HG02798 (cell line): Measurements from ENCODE around the gene P2RY12.

Source experiments
- ATAC-seq: cut with Tn5 transposase; IDR thresholded peaks from one replicate; pipeline ENCODE4 v1.9.1; 2021; ENCODE audit warnings: mild to moderate bottlenecking; ENCODE audit not compliant: unreplicated experiment, poor library complexity

Gene P2RY12

DNA sequence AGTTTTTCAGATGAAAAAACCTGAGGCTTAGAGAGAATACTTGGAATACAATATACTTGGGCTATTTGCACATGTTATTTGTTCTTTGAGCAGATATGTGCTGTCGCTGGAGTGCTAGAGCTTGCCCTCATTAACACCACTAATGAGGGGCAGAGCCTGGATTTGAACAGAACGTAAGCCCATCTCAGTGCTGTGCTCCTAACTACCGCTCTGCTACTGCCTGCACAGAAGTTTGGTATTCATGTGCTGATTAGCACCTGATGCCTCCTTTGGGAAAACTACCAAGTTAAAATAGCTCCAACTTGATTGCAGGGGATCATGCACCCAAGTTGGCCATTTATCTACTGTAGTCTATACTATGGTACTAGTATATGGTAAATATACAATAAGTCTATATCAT is 71.6 kb downstream of the P2RY12 start:
- no peak for ATAC-seq

GRCh38 chr3:151309566-151309965 is 75.0 kb downstream of the P2RY12 start:
- no peak for ATAC-seq

- no peak for ATAC-seq
These were observed 76.7 kb downstream of the P2RY12 start for GRCh38 chr3:151307583-151308488.

GRCh38 chr3:151307131-151307530 is 77.4 kb downstream of the P2RY12 start:
- no peak for ATAC-seq

DNA sequence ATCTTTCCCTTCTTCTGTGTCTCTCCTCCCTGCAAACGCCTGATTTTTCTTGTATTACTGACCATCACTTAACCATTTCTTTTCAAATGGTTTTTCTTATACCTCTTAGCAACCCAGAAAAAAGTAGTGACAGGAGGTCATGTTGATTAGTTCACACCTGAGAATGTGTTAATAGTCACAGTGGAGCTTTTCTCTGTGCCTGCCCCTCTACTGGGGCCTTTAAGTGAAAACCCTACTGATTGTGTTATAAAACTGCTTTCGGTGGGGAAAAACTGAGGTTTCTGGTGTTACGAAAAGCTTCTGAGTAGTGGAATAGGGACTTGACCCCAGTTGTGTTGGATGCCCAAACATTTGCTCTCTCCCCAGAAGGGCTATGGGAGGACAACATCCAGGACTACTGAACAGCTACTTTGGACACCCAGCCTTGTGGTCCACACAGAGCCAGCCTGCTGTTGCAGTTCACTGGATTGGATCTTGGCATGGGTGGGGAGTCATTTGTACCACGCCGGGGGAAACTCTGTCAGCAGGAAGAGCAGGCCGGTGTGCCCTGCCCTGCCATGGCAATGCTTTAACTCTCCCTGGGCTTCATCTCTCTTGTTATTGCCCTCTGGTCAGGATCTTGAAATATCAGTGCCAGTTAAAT is 78.3 kb downstream of the P2RY12 start:
- no peak for ATAC-seq

DNA sequence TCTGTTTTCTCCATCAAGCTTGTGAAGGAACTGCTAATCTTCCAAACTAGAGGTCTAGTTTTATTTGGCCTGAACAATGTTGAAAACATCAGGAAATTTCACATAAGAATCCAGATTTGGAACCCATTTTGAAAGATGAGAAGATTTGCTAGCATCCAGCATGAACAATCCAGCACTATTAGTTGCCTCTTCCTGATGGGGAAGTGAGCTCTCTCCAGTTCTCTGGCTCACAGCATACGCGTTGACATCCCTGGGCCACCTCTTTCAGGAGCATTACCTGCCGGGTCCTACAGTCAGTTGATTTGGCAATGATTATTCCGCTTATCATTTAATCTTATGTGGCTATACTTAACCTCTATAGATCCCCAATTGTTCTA is 78.8 kb downstream of the P2RY12 start:
- ATAC-seq = no peak

GRCh38 chr3:151305060-151305774 is 79.3 kb downstream of the P2RY12 start:
- no peak for ATAC-seq

DNA sequence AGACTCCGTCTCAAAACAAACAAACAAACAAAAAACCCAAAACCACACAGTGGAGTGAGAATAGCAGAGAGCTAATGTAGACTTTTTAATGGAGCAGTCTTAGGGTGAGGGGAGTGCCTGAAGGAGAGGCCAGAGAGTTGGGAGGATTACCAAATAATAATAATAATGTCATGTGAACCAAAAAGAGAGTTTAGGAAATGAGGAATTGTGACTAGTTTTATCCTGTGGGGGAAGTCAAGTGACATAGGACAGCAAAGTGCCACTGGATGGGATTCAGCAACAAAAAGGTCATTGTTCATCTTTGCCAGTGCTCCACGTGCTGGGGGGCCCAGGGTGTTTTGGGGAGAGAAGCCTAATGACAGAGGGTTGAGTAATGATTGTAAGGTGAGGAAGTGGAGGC is 80.8 kb downstream of the P2RY12 start:
- ATAC-seq = no peak

GRCh38 chr3:151301787-151302186 is 82.8 kb downstream of the P2RY12 start:
- ATAC-seq = no peak

- ATAC-seq = no peak
These were observed 84.0 kb downstream of the P2RY12 start for GRCh38 chr3:151300539-151300938.

DNA sequence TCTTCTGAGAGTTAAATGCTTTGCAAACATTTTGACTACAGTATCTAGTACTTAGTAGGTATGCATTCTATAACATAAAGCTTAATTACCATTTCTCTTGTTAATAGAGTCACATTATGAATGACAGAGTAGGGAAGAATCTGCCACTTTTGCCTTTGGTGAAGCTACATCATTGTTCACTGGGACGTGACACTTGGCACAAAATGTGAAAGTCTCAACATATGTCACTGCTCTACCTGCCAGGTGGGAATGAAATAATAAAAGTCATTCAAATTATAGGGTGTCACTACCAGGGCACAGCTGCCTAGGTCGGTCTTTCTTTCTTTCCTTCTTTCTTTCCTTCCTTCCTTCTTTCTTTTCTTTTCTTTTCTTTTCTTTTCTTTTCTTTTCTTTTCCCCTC is 85.5 kb downstream of the P2RY12 start:
- no peak for ATAC-seq

- no peak for ATAC-seq
These were observed 87.1 kb downstream of the P2RY12 start for GRCh38 chr3:151297429-151297828.

DNA sequence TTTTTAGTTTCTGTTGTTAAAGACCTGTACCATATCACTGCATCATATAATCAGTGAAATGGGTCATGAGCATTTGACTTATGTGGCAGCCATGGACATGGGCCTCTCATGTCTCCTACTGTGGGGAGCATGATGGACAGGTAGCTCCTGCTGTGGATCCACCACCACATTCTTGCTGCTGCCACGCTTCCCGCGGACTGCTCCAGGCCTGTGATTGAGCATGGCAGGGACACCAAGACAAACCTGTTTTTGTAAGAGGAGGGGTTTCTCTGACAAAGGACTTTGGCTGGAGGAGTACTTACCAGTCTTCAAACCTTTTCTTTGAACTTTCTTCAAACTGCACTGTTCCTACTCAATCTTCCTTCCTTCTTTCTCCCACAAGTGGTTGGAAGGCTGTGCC is 88.3 kb downstream of the P2RY12 start:
- no peak for ATAC-seq

DNA sequence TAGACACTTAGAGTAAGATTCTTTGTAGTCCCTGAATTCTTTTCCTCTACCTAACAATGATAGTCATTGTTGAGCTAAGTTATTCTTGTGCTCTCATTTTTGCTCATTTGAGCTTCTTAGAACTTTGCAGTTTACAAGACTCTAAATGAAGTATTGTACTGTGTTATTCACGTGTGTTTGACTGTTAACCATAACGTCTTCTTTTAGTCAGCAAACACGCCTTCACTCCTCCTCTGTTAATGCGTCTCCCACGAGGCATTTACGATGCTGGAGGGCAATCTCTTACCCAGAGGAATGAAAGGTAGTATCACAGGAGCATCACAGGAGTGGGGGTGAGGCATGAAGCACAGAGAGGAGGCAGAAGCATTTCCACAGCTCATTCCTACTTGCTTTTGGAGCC is 91.4 kb downstream of the P2RY12 start:
- no peak for ATAC-seq

DNA sequence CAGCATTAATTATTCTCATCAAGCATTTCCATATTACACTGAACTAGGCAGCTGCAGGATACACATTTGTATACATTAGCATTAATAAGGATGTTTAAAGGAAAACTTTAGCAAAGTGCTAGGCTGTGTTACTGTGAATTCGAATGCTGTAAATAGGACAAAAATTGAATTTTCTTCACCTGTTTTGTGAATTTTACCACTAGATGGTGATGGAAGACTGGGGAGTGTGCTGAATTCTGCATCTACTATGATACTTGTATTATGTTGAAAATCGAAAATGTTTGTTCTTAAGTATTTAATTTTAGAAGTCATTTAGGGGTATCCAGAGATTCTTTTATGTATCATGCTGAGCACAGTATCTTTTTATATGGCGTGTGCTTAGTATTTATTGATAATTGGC is 93.9 kb downstream of the P2RY12 start:
- ATAC-seq = no peak

DNA sequence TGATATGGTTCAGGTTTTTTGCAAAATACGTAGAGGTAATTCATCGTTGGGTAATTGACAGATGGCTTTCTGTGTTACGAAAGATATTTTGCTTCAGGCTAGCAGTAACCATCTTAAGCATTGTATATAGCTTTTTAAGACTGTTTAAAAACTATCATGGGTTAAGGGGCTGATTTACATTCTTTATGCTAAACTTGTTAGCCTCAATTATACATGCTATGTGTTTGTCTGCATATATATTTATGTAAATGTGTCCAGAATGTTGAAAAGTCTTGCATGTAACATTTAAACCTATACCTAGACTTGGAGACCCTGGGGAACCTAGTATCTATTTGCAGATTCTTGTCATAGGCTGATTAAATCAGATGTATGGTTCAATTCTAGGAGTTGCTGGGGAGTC is 95.1 kb downstream of the P2RY12 start:
- no peak for ATAC-seq
